ENCODE measurements around the gene SLC5A9. TPM values are rescaled to one million over a fixed set of nuclear protein-coding genes. Genes with fewer than 3 reads are reported as not detected.

The SLC5A9 gene
- total RNA-seq, 1 experiment from 2014 or later: not detected

GRCh38 chr1:48190881-48191280 lies 31.6 kb upstream of the SLC5A9 start:
- ChIA-PET CTCF (no interaction called here), RAD21 (ENCODE audit: low non-redundant PET in 1 of 2, low total read pairs in 2 of 2, uncharacterized antibody in 2 of 2, unreplicated experiment in 2 of 2) (no interaction called here), POLR2A (no interaction called here)
- Histone ChIP-seq H3K9me2 (ENCODE audit: insufficient read depth) (no peaks in the 10 kb centered on the region), H3K9me3 (ENCODE audit: control insufficient read depth in 1 of 2, insufficient read depth in 1 of 2, low read depth in 1 of 2, low read length in 2 of 2) (peaks cover 10% of the 10 kb centered on the region in 2 experiments; a peak in 2 of 4 replicates), H3K27me3 (ENCODE audit: insufficient read depth, low read length) (no peaks in the 10 kb centered on the region), H3K4me2 (ENCODE audit: low read length) (no peak overlapping the region), H4K20me1 (ENCODE audit: insufficient read depth) (no peaks in the 10 kb centered on the region), H2AFZ (ENCODE audit: low read depth, low read length, poor library complexity, severe bottlenecking) (no peak overlapping the region), H3K36me3 (ENCODE audit: control insufficient read depth in 1 of 2, insufficient read depth in 2 of 2, low read length in 2 of 2) (no peaks in the 10 kb centered on the region), H3K4me3 (replicated peaks in 1 of 2; ENCODE audit: low read depth in 1 of 2, low read length in 2 of 2) (no peak overlapping the region), H3K4me1 (ENCODE audit: control insufficient read depth in 1 of 2, insufficient read depth in 2 of 2, low read length in 2 of 2) (no peaks in the 10 kb centered on the region), H3K79me2 (ENCODE audit: insufficient read depth, low read length) (no peaks in the 10 kb centered on the region), H3K9ac (ENCODE audit: low read length) (no peak overlapping the region), H3K27ac (ENCODE audit: low read depth, low read length) (no peak overlapping the region)
- no peak for TF ChIP-seq FOSL1 (IDR thresholded peaks at IDR 0.05; ENCODE audit: low read depth)
- TF ChIP-seq TCF7L2 (IDR thresholded peaks at IDR 0.05; ENCODE audit: borderline replicate concordance, extremely low read depth, insufficient read depth, insufficient read length): no peak
- intact Hi-C loops (cut with micrococcal nuclease): no loop called here
- DNase-seq (ENCODE audit: low read depth, low spot score) (no peak), ATAC-seq (no peak)
- BruUV-seq (replicated peaks): no TSS peak

GRCh38 chr1:48194801-48195200 lies 27.7 kb upstream of the SLC5A9 start:
- no peak for DNase-seq (ENCODE audit: low read depth, low spot score)
- CTCF ChIA-PET: interaction anchor here (1.7 kb wide), 1 partner anchor 9 kb away, joined by 7 read pairs; no protein-coding TSS in a partner anchor
- POLR2A ChIA-PET: no interaction called here
- H3K27me3 ChIP-seq (ENCODE audit: insufficient read depth, low read length): peaks cover 4% of the 10 kb centered on the region; the same call in 1 of the 2 replicates
- intact Hi-C loops (cut with micrococcal nuclease): no loop called here
- no TSS peak for BruUV-seq (replicated peaks)
- no peak for TF ChIP-seq ZNF274 (IDR thresholded peaks at IDR 0.05; ENCODE audit: low read depth, low read length)
- H3K36me3 ChIP-seq (ENCODE audit: control insufficient read depth in 1 of 2, insufficient read depth in 2 of 2, low read length in 2 of 2): no peaks in the 10 kb centered on the region
- H3K9ac ChIP-seq (ENCODE audit: low read length): no peak overlapping the region
- H3K79me2 ChIP-seq (ENCODE audit: insufficient read depth, low read length): no peaks in the 10 kb centered on the region
- H3K9me3 ChIP-seq (ENCODE audit: control insufficient read depth in 1 of 2, insufficient read depth in 1 of 2, low read depth in 1 of 2, low read length in 2 of 2): no peaks in the 10 kb centered on the region
- no peak for ATAC-seq
- RAD21 ChIA-PET (ENCODE audit: low non-redundant PET in 1 of 2, low total read pairs in 2 of 2, uncharacterized antibody in 2 of 2, unreplicated experiment in 2 of 2): no interaction called here
- H3K9me2 ChIP-seq (ENCODE audit: insufficient read depth): no peaks in the 10 kb centered on the region
- no peak overlapping the region for H3K4me2 ChIP-seq (ENCODE audit: low read length)
- no peak overlapping the region for H2AFZ ChIP-seq (ENCODE audit: low read depth, low read length, poor library complexity, severe bottlenecking)
- H3K4me3 ChIP-seq (replicated peaks in 1 of 2; ENCODE audit: low read depth in 1 of 2, low read length in 2 of 2): no peak overlapping the region
- no peak overlapping the region for H3K27ac ChIP-seq (ENCODE audit: low read depth, low read length)
- H3K4me1 ChIP-seq (ENCODE audit: control insufficient read depth in 1 of 2, insufficient read depth in 2 of 2, low read length in 2 of 2): no peaks in the 10 kb centered on the region
- no peaks in the 10 kb centered on the region for H4K20me1 ChIP-seq (ENCODE audit: insufficient read depth)

- no peaks in the 10 kb centered on the region for H3K4me1 ChIP-seq (ENCODE audit: control insufficient read depth in 1 of 2, insufficient read depth in 2 of 2, low read length in 2 of 2)
- ChIA-PET POLR2A (no interaction called here), RAD21 (ENCODE audit: low non-redundant PET in 1 of 2, low total read pairs in 2 of 2, uncharacterized antibody in 2 of 2, unreplicated experiment in 2 of 2) (no interaction called here), CTCF (no interaction called here)
- DNase-seq (ENCODE audit: low read depth, low spot score): no peak
- H3K4me2 ChIP-seq (ENCODE audit: low read length): no peak overlapping the region
- H3K9ac ChIP-seq (ENCODE audit: low read length): no peak overlapping the region
- H2AFZ ChIP-seq (ENCODE audit: low read depth, low read length, poor library complexity, severe bottlenecking): no peak overlapping the region
- H3K4me3 ChIP-seq (replicated peaks in 1 of 2; ENCODE audit: low read depth in 1 of 2, low read length in 2 of 2): no peak overlapping the region
- peaks cover 13% of the 10 kb centered on the region; the same call in 1 of the 2 replicates for H3K27me3 ChIP-seq (ENCODE audit: insufficient read depth, low read length)
- no peaks in the 10 kb centered on the region for H3K9me2 ChIP-seq (ENCODE audit: insufficient read depth)
- ATAC-seq: no peak
- BruUV-seq (replicated peaks): no TSS peak
- H4K20me1 ChIP-seq (ENCODE audit: insufficient read depth): no peaks in the 10 kb centered on the region
- no peaks in the 10 kb centered on the region for H3K9me3 ChIP-seq (ENCODE audit: control insufficient read depth in 1 of 2, insufficient read depth in 1 of 2, low read depth in 1 of 2, low read length in 2 of 2)
- TF ChIP-seq CEBPB (IDR thresholded peaks at IDR 0.05; ENCODE audit: low read depth) (no peak), JUND (IDR thresholded peaks at IDR 0.05) (no peak), TCF7L2 (IDR thresholded peaks at IDR 0.05; ENCODE audit: borderline replicate concordance, extremely low read depth, insufficient read depth, insufficient read length) (no peak), CBX3 (IDR thresholded peaks at IDR 0.05; ENCODE audit: low read depth) (no peak)
- H3K27ac ChIP-seq (ENCODE audit: low read depth, low read length): no peak overlapping the region
- intact Hi-C loops (cut with micrococcal nuclease): no loop called here
- H3K36me3 ChIP-seq (ENCODE audit: control insufficient read depth in 1 of 2, insufficient read depth in 2 of 2, low read length in 2 of 2): no peaks in the 10 kb centered on the region
- no peaks in the 10 kb centered on the region for H3K79me2 ChIP-seq (ENCODE audit: insufficient read depth, low read length)
Measured at GRCh38 chr1:48196237-48196636, 26.3 kb upstream of the SLC5A9 start.

Data from HCT116 (cell line).